ENCODE data around the gene ALX4.

Gene ALX4

DNA sequence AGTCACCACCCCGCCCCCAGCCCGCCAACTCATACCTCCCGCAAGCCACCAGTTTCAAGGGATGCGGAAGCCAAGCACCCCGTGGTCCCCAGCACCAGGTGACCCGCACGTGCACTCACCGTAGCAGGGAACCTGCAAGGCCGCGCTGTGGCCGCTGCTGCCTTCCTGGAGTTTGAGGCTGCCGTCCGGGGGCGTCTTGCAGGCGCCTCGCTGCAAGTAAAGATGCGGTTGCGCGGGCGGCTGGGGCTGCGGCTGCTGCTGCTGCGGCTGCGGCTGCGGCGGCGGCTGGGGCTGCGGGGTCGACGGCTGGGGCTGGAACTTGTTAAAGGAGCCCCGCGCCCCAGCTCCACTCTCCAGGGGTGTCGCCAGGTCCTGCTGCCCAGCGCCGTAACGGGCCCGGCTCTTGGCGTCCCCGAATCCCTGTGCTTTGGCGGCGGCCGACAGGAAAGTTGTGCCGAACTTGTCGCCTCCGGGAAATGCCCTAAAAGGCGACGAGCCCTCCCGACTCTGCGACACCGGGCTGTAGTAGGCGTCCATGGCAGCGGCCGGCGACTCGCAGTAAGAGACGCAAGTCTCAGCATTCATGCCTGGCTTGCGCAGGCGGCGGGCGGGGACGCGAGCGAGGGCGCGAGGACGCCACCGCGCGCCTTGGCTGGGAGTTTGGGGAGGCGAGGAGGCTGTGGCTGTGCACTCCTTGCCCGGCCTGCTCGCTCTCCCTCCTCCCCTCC is at the start of gene ALX4:
TSS of gene ALX4 (minus strand) at position 662 of the 728 bp plus-strand sequence. CDS start at position 585, 77 bp downstream.
- peak in 2 of 3 experiments; percentile 77 to 78 for DNase-seq

DNA sequence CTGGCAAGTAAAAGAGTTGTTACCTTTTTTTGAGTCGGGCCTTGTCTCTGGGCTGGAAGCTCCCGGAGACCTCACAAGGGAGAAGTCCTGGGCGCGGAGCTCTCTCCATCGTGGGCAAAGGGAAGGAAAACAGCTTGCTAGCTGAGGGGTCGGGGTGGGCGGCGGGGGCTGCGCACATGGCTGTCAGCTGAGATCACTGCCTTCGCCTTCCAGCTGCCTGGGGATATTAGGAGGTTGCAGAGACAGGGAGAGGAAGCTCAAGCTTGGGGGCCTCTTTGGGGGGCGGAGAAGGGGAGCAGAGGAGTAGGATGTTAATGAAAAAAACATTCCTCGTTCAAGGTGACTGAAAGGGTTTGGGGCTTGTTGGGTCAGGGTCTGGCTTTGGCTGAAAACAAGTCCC is 49.2 kb upstream of the ALX4 start:
- no peak for DNase-seq

DNA sequence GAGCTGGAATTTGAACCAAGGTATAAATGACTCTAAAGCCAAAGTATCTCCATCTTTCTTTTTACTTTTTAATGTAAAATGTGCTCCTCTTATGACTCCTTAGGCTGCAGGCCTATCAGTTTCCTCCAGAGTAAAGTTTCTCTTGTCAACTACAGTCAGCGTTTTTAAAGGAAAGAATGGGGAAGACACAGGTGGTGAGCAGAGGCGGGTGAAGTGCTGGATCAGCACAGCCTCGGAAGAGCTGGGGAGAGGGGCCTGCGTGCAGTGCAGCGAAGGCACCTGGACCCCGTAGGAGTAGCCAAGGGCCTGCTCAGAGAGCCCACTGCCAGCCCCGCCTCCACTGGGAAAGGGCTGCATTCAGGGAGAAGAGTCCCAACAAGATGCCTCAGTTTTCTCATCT is 48.8 kb upstream of the ALX4 start:
- no peak for DNase-seq

GRCh38 chr11:44357711-44358110 is 47.8 kb upstream of the ALX4 start:
- DNase-seq, result no peak

DNA sequence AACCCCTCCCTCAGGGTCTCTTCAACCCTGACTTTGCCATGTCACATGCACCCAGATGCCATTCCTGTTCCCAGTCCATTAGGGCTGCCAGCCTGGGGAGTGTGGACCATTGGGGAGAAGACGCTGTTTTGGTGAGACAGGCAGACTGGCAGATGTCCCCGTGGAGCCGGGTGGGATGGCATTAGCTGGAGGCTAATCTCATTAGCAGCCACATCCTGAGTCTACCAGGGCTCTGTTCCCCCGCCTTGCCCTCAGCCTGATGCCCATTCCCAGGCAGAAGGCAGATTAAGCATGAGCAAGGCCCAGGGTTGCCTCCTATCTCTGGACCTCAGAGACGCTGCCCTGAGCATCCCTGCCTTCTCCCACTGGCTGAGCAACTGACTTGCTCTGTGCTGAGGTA is 46.4 kb upstream of the ALX4 start:
- DNase-seq, result no peak

GRCh38 chr11:44351898-44352498 is 42.1 kb upstream of the ALX4 start:
- peak in 1 of 3 experiments; percentile 4 for DNase-seq

- no peak for DNase-seq
Measured at GRCh38 chr11:44351006-44351660, 41.2 kb upstream of the ALX4 start.

DNA sequence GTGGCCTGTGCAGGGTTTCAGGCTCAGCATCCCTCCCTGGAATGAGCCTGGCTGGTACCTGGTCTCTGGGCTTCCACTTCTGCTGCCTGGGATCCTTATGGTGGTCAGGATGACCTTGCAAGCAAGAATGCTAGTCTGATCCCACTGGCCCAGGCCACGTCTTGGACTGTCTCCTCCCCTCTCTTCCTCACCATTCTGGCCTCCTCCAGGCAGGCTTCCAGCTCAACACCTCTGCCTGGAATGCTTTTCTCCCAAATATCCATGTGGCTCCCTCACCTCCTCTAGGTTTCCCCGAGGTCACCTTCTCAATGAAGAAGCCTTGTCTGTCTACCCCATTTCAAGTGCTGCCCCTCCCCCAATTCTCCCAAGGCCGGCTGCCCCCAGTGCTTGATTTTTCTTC is 39.4 kb upstream of the ALX4 start:
- DNase-seq, result no peak

- no peak for DNase-seq
Measured at GRCh38 chr11:44348721-44349120, 38.8 kb upstream of the ALX4 start.

- DNase-seq, result no peak
Measured at GRCh38 chr11:44348114-44348513, 38.2 kb upstream of the ALX4 start.

GRCh38 chr11:44347538-44347937 is 37.6 kb upstream of the ALX4 start:
- no peak for DNase-seq

- DNase-seq, result no peak
Measured at GRCh38 chr11:44346983-44347382, 37.0 kb upstream of the ALX4 start.

DNA sequence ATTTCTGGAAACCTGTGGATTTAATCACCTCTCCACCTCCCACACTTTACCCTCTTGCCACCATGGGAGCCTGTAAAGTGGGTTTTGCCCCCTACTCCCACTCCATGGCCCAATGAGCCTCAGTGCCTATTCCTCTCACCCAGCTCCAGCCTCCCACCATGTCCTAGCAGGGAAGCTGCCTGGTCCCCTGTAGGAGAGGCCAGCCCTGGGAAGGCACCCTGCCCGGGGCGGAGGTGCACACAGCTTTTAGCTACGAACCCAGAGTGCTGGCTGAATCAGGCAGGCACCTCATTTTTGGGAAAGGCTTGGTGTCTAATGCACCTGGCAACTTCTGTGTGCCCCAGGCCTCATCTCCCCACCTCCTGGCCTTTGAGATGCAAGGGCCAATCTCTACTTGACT is 35.8 kb upstream of the ALX4 start:
- no peak for DNase-seq

DNA sequence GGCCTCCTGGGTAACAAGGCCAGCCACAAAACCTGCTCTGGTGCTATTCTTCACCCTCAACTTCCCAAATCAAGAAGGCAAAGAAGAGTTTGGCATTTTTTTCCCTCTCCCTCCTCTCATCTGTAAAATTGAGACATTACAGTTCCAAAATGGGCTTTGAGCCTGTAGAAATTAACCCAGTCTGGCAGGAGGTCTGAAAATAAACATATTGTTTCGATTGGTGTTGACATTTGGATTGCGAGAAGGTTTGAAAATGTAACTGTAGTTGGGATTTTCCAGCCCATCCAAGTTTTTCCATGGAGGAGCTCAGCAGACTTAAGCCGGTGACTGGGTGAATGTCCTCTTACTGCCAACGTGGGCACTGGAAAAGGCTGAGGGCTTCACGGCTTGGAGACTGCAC is 35.0 kb upstream of the ALX4 start:
- DNase-seq, result no peak

- DNase-seq, result no peak
Measured at GRCh38 chr11:44344423-44344820, 34.5 kb upstream of the ALX4 start.

DNA sequence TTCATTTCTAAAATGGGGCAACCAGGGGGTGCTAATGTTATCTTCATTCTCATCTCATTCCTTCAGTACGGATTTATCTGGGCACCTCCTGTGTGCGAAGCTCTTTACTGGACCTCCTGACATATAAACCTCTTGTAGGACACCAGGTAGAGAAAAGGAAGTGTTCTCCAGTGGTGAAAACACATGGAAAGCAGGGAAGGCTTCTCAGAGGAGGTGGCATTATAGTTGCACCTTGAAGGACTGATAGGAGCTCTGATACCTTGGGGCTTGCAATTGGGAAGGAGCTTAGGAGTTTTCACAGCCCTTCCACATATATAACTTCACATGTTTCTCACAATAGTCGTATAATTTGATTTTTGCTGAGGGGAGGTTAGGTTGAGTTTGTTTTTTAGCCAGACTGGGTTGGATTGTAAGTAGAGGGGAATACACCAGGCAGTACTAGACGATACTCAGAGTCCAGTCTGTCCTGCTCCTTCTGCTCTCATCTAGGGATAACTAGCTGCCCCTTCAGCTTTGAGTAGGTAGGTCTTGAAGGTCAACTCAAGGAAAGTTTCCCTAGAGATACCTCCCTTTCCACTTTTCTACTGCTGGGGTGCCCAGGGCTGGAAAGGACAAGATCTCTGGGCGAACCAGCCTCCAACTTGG is 34.0 kb upstream of the ALX4 start:
- DNase-seq, result no peak

DNA sequence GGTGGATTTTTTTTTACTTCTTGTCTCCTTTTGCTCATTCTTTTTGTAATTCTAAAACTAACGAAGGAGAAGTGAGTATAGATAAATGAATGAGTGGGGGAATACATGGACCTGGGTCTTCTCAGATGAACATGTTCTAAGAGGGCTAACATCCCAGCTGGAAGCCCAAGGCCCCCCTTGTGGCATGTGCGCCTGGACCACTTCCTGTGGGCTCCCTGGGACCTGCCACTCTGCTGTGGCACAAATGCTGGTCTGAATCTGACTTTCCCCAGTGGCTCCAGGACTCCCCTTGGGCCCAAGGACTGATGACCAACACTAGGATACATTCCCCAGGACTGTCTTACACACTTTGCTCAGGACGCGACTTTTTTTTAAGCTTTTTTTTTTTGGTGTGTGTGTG is 32.7 kb upstream of the ALX4 start:
- DNase-seq, result no peak

DNA sequence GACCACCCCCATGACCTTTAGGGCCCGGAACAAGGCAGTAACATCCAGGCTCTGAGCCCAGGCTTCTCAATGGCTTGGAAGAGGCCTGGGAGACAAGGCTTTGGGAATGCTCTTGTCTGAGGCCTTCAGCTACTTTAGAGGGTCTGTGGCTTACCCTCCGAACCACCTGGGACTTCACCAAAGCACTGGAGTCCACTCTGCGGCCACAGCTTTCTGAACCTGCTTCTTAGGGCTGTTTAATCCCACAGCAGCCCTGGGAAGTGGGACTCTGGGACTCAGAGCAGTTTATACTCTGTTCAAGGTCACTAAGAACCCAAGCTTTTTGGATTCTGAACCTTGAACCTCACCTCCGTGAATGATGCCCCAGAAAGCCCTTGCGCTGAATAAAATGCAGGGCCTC is 30.7 kb upstream of the ALX4 start:
- no peak for DNase-seq

- no peak for DNase-seq
Measured at GRCh38 chr11:44339530-44339883, 29.6 kb upstream of the ALX4 start.

DNA sequence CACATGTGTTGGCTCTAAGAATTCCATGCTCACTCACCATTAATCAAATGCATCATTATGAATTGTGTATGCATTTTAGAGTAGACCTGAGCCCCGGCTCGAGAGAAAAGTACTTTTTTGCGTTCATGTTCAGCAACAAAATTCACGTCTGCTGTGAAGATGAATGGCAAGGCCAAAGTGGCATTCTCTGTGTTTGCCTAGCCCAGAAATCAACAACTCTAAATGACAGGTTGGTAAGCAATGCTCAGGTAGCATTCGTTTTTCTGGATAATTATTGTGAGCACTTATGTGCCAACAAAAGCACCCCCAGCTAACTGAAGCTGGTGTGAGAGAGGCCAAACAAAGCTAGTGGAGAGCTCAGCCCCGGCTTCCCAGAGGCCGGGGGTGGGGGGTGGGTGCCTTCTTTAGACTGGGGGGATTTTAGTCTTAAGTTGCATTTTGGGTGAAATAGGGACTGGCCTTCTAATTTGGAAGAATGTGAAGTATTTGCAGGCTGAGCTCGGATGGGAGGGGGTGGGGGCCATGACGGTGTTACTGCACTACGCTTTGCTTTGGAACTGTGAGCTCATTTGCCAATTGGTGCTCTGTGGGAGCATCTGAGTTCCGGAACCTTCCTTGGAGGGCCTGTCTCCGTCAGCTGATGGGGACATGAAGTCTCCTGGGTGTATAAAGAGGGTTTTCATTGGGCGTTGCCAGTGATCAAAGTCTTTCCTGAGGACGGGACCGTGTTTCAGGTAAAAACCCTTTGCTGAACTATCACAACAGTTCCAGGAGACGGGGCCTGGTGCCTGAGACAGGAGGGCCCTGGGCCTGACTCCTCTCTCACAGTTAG is 29.0 kb upstream of the ALX4 start:
- DNase-seq, result peak in 2 of 3 experiments; percentile 65 to 91

DNA sequence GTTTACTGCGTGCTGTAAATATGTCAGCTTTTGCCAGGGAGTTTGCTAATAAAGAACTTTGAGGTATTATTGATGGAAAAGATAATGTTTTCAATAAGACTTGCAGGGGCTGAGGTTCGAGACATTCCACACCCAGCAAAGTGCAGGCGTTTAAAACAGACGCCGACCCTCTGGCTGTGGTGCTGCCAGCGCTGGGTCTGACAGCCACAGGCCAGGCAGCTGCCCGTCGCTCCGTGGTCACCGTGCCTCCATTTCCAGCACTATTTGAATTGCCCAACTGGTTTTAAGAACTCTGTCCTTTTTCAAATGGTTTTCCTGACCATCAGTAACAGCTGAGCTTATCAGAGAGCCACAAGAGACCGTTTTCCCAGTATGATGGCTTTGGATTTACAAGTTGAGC is 28.1 kb upstream of the ALX4 start:
- DNase-seq, result peak in 2 of 3 experiments; percentile 26 to 58

- no peak for DNase-seq
Measured at GRCh38 chr11:44335919-44336318, 26.0 kb upstream of the ALX4 start.

All from NCI-H1417 (cell line).